Adrenal gland (tissue), 12 donors: Measurements from ENCODE around the gene ENPP5. TPM values are rescaled to one million over a fixed set of nuclear protein-coding genes. Genes with fewer than 3 reads are reported as not detected.

Experiments
- DNase-seq, 7 donors: peaks; one replicate each; pipeline ENCODE4 v3.0.0-alpha.2; 2019 to 2020
- H3K27ac ChIP-seq, 5 donors: fragments of 200-600 bp; sonication (generic) in 4 of 5; 1 replicate in 3 of 5; 2 replicates in 2 of 5; pipeline versions ENCODE4 v1.5.1 to v1.8.0; 2016 to 2020; ENCODE audit warnings: mild to moderate bottlenecking in 1 of 5
- H3K27me3 ChIP-seq: fragments of 200-600 bp; 2 replicates; pipeline ENCODE4 v1.8.0; 2021
- H3K36me3 ChIP-seq, 2 donors: fragments of 200-600 bp; replicated peaks in 1 of 2; 1 replicate in 1 of 2; 2 replicates in 1 of 2; pipeline versions ENCODE4 v1.5.1 to v1.8.0; 2018 to 2022
- H3K4me1 ChIP-seq, 2 donors: fragments of 200-600 bp; replicated peaks in 1 of 2; 1 replicate in 1 of 2; 2 replicates in 1 of 2; pipeline versions ENCODE4 v1.5.1 to v1.8.0; 2018 to 2021
- H3K4me3 ChIP-seq, 4 donors: fragments of 200-600 bp; sonication (generic) in 3 of 4; one replicate each; pipeline ENCODE4 v1.5.1; 2016 to 2018
- H3K9me3 ChIP-seq, 3 donors: fragments of 200-600 bp; sonication (generic) in 1 of 3; replicated peaks in 1 of 3; 1 replicate in 2 of 3; 2 replicates in 1 of 3; pipeline versions ENCODE4 v1.5.1 to v1.8.0; 2016 to 2021
- POLR2A ChIP-seq, 2 donors: fragments of 450-650 bp; IDR thresholded peaks; one replicate each; pipeline ENCODE4 v1.6.1; 2017; ENCODE audit warnings: antibody characterized with exemption in 2 of 2, mild to moderate bottlenecking in 2 of 2, moderate library complexity in 1 of 2
- WGBS, 4 donors: extraction: QIAGEN DNeasy Blood & Tissue Kit in 2 of 4; methylation state at CpG; one replicate each; pipeline versions ENCODE4 v1.1.5 to v1.1.7; 2013 to 2017; 5-methylcytosine and 5-hydroxymethylcytosine counted together
- intact Hi-C, 2 donors: fragments of 100-400 bp; cut with DNase I; formaldehyde crosslinking; loops; one replicate each; pipeline versions ENCODE4 v1.14.1 to v1.15.0; 2022 to 2023
- polyA plus RNA-seq, 3 donors: library from polyadenylated mRNA; stranded (reverse); fragments of 200-250 nt in 2 of 3; fragments of 350-450 nt in 1 of 3; fragmentation: Illumina TruSeq in 1 of 3; extraction: RNeasy Lipid Tissue Mini Kit (QIAGEN cat#74804) in 1 of 3; gene quantifications; one replicate each; pipeline ENCODE4 v1.2.3, GENCODE V29; 2013 to 2014
- total RNA-seq, 9 donors: library from RNA; depleted of rRNA in 4 of 9; stranded (reverse); fragments of >200 nt in 4 of 9; fragments of 120-200 nt in 1 of 9; fragmentation: NEBNext Ultra II Directional in 1 of 9; extraction: Animal tissue kit (Norgen Biotek cat#: 25700) in 1 of 9; gene quantifications; one replicate each; pipeline versions ENCODE4 v1.1.0 to v1.2.4, GENCODE V29; 2013 to 2023
- TF ChIP-seq, protein P1 (sequence below), 6 experiments: fragments of 450-650 bp in 4 of 6; fragments of 200-600 bp in 2 of 6; sonication (generic) in 1 of 6; IDR thresholded peaks; 1 replicate in 5 of 6; 2 replicates in 1 of 6; pipeline versions ENCODE4 v1.5.1 to v1.8.0; 2016 to 2021; ENCODE audit warnings: antibody characterized with exemption in 6 of 6, mild to moderate bottlenecking in 2 of 6, moderate library complexity in 1 of 6
- donor health status: healthy with polysubstance abuse.
- donor health status: Bipolar disorder and iron deficiency.
- donor health status: DM: yes; HTN: yes; CAD: no.
- donor health status: DM: no; HTN: no; CAD: no.
- donor health status: DM: no; HTN: no; CAD: no.
- donor health status: DM: yes; HTN: yes; CAD: no.

The ENPP5 gene
- total and polyA plus RNA-seq, 12 donors = 2.2 to 25.7 (median 9.2) TPM

DNA sequence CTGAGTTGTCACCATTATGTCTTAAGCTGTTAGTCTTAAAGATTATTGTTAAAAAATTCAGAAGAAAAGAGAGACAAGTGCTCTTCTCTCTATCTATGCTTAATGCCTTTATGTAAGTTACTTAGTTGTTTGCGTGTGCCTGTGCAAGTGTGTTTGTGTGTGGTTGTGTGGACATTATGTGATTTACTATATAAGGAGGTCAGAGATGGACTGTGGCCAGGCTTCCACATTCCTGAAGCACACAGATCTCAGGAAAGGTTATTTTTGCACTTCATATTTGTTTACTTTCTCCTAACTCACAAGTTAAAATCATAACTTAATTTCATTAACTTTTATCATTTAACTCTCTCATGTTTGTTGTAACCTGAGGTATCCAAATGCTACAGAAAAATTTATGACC lies 26.5 kb downstream of the ENPP5 start:
- H3K36me3 ChIP-seq = no peaks in the 10 kb centered on the region
- H3K9me3 ChIP-seq = no peaks in the 10 kb centered on the region
- no peaks in the 10 kb centered on the region for H3K27me3 ChIP-seq
- TF ChIP-seq POLR2A (IDR thresholded peaks at IDR 0.05) = no peak
- TF ChIP-seq, protein P1, sequence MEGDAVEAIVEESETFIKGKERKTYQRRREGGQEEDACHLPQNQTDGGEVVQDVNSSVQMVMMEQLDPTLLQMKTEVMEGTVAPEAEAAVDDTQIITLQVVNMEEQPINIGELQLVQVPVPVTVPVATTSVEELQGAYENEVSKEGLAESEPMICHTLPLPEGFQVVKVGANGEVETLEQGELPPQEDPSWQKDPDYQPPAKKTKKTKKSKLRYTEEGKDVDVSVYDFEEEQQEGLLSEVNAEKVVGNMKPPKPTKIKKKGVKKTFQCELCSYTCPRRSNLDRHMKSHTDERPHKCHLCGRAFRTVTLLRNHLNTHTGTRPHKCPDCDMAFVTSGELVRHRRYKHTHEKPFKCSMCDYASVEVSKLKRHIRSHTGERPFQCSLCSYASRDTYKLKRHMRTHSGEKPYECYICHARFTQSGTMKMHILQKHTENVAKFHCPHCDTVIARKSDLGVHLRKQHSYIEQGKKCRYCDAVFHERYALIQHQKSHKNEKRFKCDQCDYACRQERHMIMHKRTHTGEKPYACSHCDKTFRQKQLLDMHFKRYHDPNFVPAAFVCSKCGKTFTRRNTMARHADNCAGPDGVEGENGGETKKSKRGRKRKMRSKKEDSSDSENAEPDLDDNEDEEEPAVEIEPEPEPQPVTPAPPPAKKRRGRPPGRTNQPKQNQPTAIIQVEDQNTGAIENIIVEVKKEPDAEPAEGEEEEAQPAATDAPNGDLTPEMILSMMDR (IDR thresholded peaks at IDR 0.05) = no peak
- intact Hi-C loops = no loop called here
- no peak for DNase-seq
- WGBS, 4 donors = 71 to 81% (median 78%) methylated on average over 1 of the region's 1 CpG
- no peak overlapping the region for H3K4me3 ChIP-seq
- no peak overlapping the region for H3K27ac ChIP-seq
- no peaks in the 10 kb centered on the region for H3K4me1 ChIP-seq

DNA sequence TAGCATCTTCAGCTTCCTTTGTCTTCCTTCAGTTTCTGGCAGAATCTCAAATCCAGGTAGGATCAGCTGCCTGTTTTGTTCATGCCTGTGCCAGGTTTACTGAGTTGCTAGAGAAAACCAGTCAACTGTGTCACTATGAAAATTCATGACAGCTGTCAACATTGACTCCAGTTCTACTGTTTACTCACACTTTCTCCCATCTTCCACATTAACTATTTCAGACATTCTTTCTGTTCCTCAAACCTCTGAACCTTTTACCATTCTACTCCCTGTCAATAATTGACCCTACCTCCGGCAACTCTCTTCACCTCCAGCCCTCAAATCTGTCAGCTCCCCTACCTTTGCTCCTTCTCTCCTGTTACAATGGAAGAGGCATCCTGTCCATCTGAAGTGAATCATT lies 32.5 kb downstream of the ENPP5 start:
- 95 to 96% (median 95%) methylated on average over 1 of the region's 1 CpG for WGBS, 4 donors
- TF ChIP-seq, protein P1 (IDR thresholded peaks at IDR 0.05) = no peak
- TF ChIP-seq POLR2A (IDR thresholded peaks at IDR 0.05) = no peak
- Histone ChIP-seq H3K27me3 (no peaks in the 10 kb centered on the region), H3K36me3 (no peaks in the 10 kb centered on the region), H3K9me3 (no peaks in the 10 kb centered on the region), H3K27ac (no peak overlapping the region), H3K4me3 (no peak overlapping the region), H3K4me1 (no peaks in the 10 kb centered on the region)
- intact Hi-C loops = no loop called here
- DNase-seq = no peak

DNA sequence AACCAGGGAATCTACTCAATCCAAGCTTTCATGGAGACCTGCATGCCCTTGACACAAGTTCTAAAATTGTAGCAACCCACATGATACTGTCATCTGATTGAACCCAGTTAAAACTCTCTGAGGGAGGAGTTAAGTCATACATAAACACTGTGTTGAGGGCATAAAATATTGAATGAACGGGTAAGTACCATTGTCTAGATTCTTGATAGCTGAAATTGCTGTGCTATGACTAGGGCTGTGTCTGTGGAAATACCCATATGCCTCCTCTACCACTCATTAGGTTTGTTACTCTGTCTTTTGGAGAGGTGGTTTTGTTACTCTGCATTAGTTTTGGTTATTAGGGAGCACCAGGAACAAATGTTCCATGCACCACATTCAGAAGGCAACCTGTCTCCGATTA lies 33.4 kb downstream of the ENPP5 start:
- intact Hi-C loops = no loop called here
- Histone ChIP-seq H3K36me3 (no peaks in the 10 kb centered on the region), H3K27ac (no peak overlapping the region), H3K27me3 (no peaks in the 10 kb centered on the region), H3K9me3 (no peaks in the 10 kb centered on the region), H3K4me1 (no peaks in the 10 kb centered on the region), H3K4me3 (no peak overlapping the region)
- TF ChIP-seq, protein P1 (IDR thresholded peaks at IDR 0.05) = no peak
- no peak for TF ChIP-seq POLR2A (IDR thresholded peaks at IDR 0.05)
- no peak for DNase-seq
- 89 to 100% (median 93%) methylated on average over 2 of the region's 2 CpGs for WGBS, 4 donors

DNA sequence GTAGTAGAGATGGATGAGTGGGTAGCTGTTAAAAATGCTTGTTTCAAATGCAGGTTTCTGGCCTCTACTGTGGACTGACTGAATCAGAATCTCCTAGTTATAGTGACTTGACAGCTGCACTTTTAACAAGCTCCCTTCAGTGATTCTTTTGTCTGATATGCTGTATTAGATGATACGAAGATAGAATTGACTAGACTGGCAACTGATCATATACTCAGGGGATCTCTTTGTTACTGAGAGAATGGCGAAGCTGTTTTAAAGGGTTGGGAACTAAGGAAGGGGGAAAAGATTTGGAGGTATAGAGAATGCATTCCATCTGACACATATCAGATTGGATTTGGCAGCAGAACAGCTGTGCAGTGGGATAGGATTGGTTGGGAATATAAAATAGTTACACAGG lies 33.9 kb downstream of the ENPP5 start:
- Histone ChIP-seq H3K36me3 (no peaks in the 10 kb centered on the region), H3K4me1 (no peaks in the 10 kb centered on the region), H3K27ac (no peak overlapping the region), H3K4me3 (no peak overlapping the region), H3K9me3 (no peaks in the 10 kb centered on the region), H3K27me3 (no peaks in the 10 kb centered on the region)
- WGBS, 4 donors = 91 to 96% (median 93%) methylated on average over 2 of the region's 2 CpGs
- TF ChIP-seq POLR2A (IDR thresholded peaks at IDR 0.05) = no peak
- TF ChIP-seq, protein P1 (IDR thresholded peaks at IDR 0.05) = no peak
- intact Hi-C loops = no loop called here
- no peak for DNase-seq
